Fibroblast of skin of abdomen (primary cell): Measurements from ENCODE around the gene SLC7A6. TPM values are rescaled to one million over a fixed set of nuclear protein-coding genes. Genes with fewer than 3 reads are reported as not detected.

Experiments used
- DNase-seq: peaks from one replicate; pipeline ENCODE4 v3.0.0-alpha.2; 2013
- polyA plus RNA-seq, 2 experiments: library from polyadenylated mRNA; unstranded; fragments of 120-200 nt; gene quantifications; one replicate each; pipeline ENCODE4 v1.2.1, GENCODE V29; 2013; ENCODE audit not compliant: insufficient read length in 2 of 2

The SLC7A6 gene
- 17.8 TPM for polyA plus RNA-seq (2013, experiment 1 of 2; ENCODE audit: insufficient read length)
- 13.9 TPM for polyA plus RNA-seq (2013, experiment 2 of 2; ENCODE audit: insufficient read length)

- DNase-seq: peak; percentile 76
Observed at GRCh38 chr16:68264128-68265077, at the start of gene SLC7A6. TSS of gene SLC7A6 (plus strand) at chr16:68264526. CDS start at chr16:68274727, 10,201 bp downstream.

GRCh38 chr16:68214726-68215125 is 49.6 kb upstream of the SLC7A6 start:
- DNase-seq: no peak

- DNase-seq: no peak
Observed at GRCh38 chr16:68215302-68215701, 49.0 kb upstream of the SLC7A6 start.

GRCh38 chr16:68216240-68216639 is 48.1 kb upstream of the SLC7A6 start:
- no peak for DNase-seq

- DNase-seq: no peak
Observed at GRCh38 chr16:68217506-68217905, 46.8 kb upstream of the SLC7A6 start.

- DNase-seq: no peak
Observed at GRCh38 chr16:68219725-68220351, 44.5 kb upstream of the SLC7A6 start.

GRCh38 chr16:68223072-68223471 is 41.3 kb upstream of the SLC7A6 start:
- no peak for DNase-seq

GRCh38 chr16:68226116-68226515 is 38.2 kb upstream of the SLC7A6 start:
- DNase-seq: no peak

GRCh38 chr16:68227183-68227793 is 37.0 kb upstream of the SLC7A6 start:
- DNase-seq: no peak

GRCh38 chr16:68227850-68228553 is 36.3 kb upstream of the SLC7A6 start:
- DNase-seq: no peak

- no peak for DNase-seq
Observed at GRCh38 chr16:68228652-68229051, 35.7 kb upstream of the SLC7A6 start.

GRCh38 chr16:68229431-68230175 is 34.7 kb upstream of the SLC7A6 start:
- peak; percentile 59 for DNase-seq

GRCh38 chr16:68230176-68230571 is 34.2 kb upstream of the SLC7A6 start:
- no peak for DNase-seq

GRCh38 chr16:68230956-68231355 is 33.4 kb upstream of the SLC7A6 start:
- no peak for DNase-seq

- no peak for DNase-seq
Observed at GRCh38 chr16:68231384-68232136, 32.8 kb upstream of the SLC7A6 start.

- DNase-seq: no peak
Observed at GRCh38 chr16:68232335-68232734, 32.0 kb upstream of the SLC7A6 start.

- no peak for DNase-seq
Observed at GRCh38 chr16:68233085-68233834, 31.1 kb upstream of the SLC7A6 start.

GRCh38 chr16:68233835-68234187 is 30.5 kb upstream of the SLC7A6 start:
- DNase-seq: no peak

GRCh38 chr16:68234188-68235107 is 29.9 kb upstream of the SLC7A6 start:
- no peak for DNase-seq
